KOPT-K1 (cell line): Measurements from ENCODE around the gene ORC5.

ENCODE experiments used
- H3K27ac ChIP-seq: fragments of 200-600 bp; sonication (generic); 2 replicates; pipeline ENCODE4 v1.5.1; 2016; ENCODE audit warnings: antibody characterized with exemption, mild to moderate bottlenecking, low read depth, low read length; ENCODE audit not compliant: poor library complexity, severe bottlenecking
- H3K36me3 ChIP-seq: fragments of 200-600 bp; sonication (generic); 2 replicates; pipeline ENCODE4 v1.5.1; 2017; ENCODE audit warnings: antibody characterized with exemption, mild to moderate bottlenecking, low read length, moderate library complexity; ENCODE audit not compliant: insufficient read depth
- H3K9me3 ChIP-seq: fragments of 200-600 bp; sonication (generic); 2 replicates; pipeline ENCODE4 v1.5.1; 2017; ENCODE audit warnings: antibody characterized with exemption, low read length, mild to moderate bottlenecking; ENCODE audit not compliant: insufficient read depth, poor library complexity, severe bottlenecking

The ORC5 gene

GRCh38 chr7:104160375-104160774, 47.4 kb downstream of the ORC5 start:
- peaks cover 54% of the 10 kb centered on the region for H3K36me3 ChIP-seq
- H3K27ac ChIP-seq, result no peak overlapping the region
- no peaks in the 10 kb centered on the region for H3K9me3 ChIP-seq

GRCh38 chr7:104156842-104157277, 51.0 kb downstream of the ORC5 start:
- H3K27ac ChIP-seq, result no peak overlapping the region
- H3K36me3 ChIP-seq, result peaks cover 30% of the 10 kb centered on the region
- H3K9me3 ChIP-seq, result no peaks in the 10 kb centered on the region

GRCh38 chr7:104153287-104153686, 54.5 kb downstream of the ORC5 start:
- Histone ChIP-seq H3K36me3 (peaks cover 21% of the 10 kb centered on the region), H3K9me3 (no peaks in the 10 kb centered on the region)

GRCh38 chr7:104152468-104152867, 55.3 kb downstream of the ORC5 start:
- Histone ChIP-seq H3K36me3 (peaks cover 21% of the 10 kb centered on the region), H3K27ac (no peak overlapping the region)

More at GRCh38 chr7:104153287-104153686, 54.5 kb downstream of the ORC5 start:
- no peak overlapping the region for H3K27ac ChIP-seq

DNA sequence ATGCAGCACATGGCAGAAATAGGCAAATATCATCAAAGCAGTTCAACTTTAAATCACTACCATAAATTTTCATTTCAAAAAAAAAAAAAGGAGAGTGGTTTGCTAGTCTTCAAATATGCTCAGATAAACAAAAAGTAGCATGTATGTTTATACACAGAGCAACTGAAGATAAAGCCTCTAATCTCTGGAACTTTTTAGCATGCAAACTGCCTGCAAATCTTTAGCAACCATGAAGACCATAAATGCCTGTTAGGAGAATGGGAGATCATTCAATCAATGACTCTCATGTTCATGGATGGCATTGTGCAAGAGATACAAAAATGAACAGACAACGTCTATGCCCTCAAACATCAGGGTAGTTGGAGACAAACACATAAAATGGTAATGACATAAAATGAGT, 57.3 kb downstream of the ORC5 start:
- Histone ChIP-seq H3K27ac (no peak overlapping the region), H3K36me3 (peaks cover 33% of the 10 kb centered on the region), H3K9me3 (peaks cover 14% of the 10 kb centered on the region)

More at GRCh38 chr7:104152468-104152867, 55.3 kb downstream of the ORC5 start:
- no peaks in the 10 kb centered on the region for H3K9me3 ChIP-seq

GRCh38 chr7:104149822-104150221, 58.0 kb downstream of the ORC5 start:
- no peak overlapping the region for H3K27ac ChIP-seq
- peaks cover 37% of the 10 kb centered on the region for H3K36me3 ChIP-seq
- H3K9me3 ChIP-seq, result peaks cover 16% of the 10 kb centered on the region

DNA sequence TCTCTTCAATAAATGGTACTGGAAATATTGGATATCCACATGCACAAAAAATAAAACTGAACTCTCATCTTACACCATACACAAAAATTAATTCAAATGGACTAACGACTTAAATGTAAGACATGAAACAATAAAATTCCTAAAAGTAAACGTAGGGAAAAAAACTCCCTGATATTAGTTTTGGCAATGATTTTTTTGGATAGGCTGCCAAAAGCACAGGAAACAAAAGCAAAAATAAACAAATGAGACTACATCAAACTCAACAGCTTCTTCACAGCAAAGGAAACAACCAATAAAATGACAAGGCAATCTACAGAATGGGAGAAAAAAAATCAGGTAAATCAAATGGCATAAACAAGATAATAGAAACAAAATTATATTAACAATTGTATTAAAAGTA, 65.7 kb downstream of the ORC5 start:
- Histone ChIP-seq H3K9me3 (peaks cover 16% of the 10 kb centered on the region), H3K36me3 (peaks cover 32% of the 10 kb centered on the region), H3K27ac (no peak overlapping the region)

DNA sequence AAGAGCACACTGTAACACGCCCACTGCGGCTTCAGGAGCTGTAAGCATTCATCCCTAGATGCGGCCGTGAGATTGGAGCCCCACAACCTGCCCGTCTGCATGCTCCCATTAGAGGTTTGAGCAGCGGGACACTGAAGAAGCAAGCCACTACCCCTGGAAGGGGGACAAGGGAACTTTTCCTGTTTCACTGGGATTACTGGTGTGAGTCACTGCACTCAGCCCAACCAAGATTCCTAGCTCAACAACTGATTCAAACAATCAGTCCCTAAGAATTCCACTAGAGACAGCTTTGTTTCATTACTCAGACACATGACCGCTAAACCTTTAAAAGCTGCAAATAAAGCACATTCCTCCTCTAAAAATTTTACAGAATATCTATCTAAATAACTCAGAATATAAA, 69.8 kb downstream of the ORC5 start:
- Histone ChIP-seq H3K36me3 (peaks cover 52% of the 10 kb centered on the region), H3K9me3 (no peaks in the 10 kb centered on the region), H3K27ac (no peak overlapping the region)

GRCh38 chr7:104137511-104137910, 70.3 kb downstream of the ORC5 start:
- H3K36me3 ChIP-seq, result peaks cover 56% of the 10 kb centered on the region
- H3K27ac ChIP-seq, result no peak overlapping the region
- H3K9me3 ChIP-seq, result no peaks in the 10 kb centered on the region

DNA sequence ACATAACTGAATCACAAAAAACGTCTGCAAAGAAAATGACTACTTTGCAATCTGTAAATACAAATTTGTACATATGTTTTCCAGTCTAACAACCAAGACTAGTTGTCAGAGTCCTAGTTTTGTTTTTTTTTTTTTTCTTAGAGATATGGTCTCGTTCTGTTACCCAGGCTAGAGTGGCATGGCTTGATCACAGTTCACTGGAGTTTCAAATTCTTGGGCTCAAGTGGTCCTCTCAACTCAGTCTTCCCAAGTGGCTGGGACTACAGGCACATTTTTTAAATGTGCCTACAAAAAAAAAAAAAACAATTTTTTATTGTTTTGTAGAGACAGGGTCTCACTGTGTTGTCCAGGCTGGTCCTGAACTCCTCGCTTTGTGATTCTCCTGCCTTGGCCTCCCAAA, 70.8 kb downstream of the ORC5 start:
- Histone ChIP-seq H3K9me3 (no peaks in the 10 kb centered on the region), H3K36me3 (peaks cover 61% of the 10 kb centered on the region), H3K27ac (no peak overlapping the region)

DNA sequence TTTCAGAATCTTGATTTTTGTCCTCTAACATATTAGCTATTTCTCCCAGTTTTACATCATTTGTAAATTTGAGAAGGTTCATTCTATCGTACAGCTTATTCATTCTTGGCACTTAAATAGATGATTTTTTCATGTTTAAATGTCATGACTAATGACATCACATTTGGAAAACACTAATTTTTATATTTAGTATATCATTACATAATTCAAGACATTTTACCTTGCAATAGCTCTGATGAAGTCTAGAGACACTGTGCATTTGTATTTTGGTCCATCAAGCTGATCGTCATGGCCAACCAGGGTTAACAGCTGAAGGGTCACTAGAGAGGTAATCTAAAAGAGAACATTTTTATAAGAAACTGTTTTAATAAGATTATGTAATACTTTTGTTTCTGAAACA, 71.3 kb downstream of the ORC5 start:
- no peak overlapping the region for H3K27ac ChIP-seq
- H3K36me3 ChIP-seq, result peaks cover 64% of the 10 kb centered on the region
- H3K9me3 ChIP-seq, result no peaks in the 10 kb centered on the region

- Histone ChIP-seq H3K27ac (no peak overlapping the region), H3K36me3 (peaks cover 68% of the 10 kb centered on the region), H3K9me3 (no peaks in the 10 kb centered on the region)
Measured at GRCh38 chr7:104135760-104136558, 71.9 kb downstream of the ORC5 start.

DNA sequence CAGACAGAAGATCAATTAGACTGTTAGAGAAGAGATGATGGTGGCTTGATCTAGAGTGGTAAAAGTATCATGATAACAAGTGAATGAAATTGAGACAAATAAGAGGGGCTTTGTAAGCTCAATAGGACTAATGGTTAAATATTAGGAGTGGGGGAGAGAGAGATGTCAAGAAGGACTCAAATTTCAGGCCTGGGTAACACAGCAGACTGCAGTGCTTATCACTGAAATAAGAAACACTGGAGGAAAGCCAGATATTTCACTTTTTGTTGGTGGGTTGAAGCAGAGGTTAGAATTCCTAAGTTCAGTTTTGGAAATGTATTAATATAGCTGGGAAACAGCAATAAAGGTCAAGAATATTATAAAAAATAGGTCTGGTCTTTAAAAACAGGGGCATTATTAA, 74.6 kb downstream of the ORC5 start:
- Histone ChIP-seq H3K27ac (no peak overlapping the region), H3K9me3 (no peaks in the 10 kb centered on the region), H3K36me3 (peaks cover 75% of the 10 kb centered on the region)

- peaks cover 72% of the 10 kb centered on the region for H3K36me3 ChIP-seq
- H3K27ac ChIP-seq, result no peak overlapping the region
- no peaks in the 10 kb centered on the region for H3K9me3 ChIP-seq
Measured at GRCh38 chr7:104130726-104131125, 77.1 kb downstream of the ORC5 start.

DNA sequence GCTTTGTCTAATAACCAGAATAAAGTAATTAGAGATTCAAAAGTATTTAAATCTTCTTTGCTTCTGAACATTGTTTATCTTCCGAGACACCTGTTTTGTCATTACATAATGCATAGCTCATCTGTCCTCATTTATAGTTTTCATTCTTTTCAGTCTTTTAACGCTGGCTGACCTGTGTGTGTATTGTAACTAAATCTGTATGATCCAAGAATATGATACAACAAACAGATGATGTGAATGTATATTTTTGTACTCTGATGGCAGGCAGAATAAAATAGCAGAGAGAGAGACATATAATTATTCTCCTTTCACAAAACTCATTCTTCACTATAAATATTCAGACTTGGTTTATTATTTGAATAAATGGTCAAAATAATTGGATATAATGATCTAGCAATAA, 80.6 kb downstream of the ORC5 start:
- Histone ChIP-seq H3K9me3 (no peaks in the 10 kb centered on the region), H3K36me3 (peaks cover 51% of the 10 kb centered on the region), H3K27ac (no peak overlapping the region)

- no peak overlapping the region for H3K27ac ChIP-seq
- no peaks in the 10 kb centered on the region for H3K9me3 ChIP-seq
- peaks cover 45% of the 10 kb centered on the region for H3K36me3 ChIP-seq
Measured at GRCh38 chr7:104126411-104126841, 81.4 kb downstream of the ORC5 start.
